Stimulated activated CD4-positive, alpha-beta T cell treated with anti-CD3 and anti-CD28 coated beads, Interleukin-15, amount 100 ng/mL, for 24 hours (primary cell): ENCODE results near the gene KCNK6.
"Not testable (repeated sequence)": the region's sequence is repeated elsewhere in the genome, so short reads cannot be mapped to it uniquely, and the experiment has no call there.

Experiments
- DNase-seq: peaks from one replicate; pipeline ENCODE4 v3.0.0-alpha.2; 2020

KCNK6 gene

DNA sequence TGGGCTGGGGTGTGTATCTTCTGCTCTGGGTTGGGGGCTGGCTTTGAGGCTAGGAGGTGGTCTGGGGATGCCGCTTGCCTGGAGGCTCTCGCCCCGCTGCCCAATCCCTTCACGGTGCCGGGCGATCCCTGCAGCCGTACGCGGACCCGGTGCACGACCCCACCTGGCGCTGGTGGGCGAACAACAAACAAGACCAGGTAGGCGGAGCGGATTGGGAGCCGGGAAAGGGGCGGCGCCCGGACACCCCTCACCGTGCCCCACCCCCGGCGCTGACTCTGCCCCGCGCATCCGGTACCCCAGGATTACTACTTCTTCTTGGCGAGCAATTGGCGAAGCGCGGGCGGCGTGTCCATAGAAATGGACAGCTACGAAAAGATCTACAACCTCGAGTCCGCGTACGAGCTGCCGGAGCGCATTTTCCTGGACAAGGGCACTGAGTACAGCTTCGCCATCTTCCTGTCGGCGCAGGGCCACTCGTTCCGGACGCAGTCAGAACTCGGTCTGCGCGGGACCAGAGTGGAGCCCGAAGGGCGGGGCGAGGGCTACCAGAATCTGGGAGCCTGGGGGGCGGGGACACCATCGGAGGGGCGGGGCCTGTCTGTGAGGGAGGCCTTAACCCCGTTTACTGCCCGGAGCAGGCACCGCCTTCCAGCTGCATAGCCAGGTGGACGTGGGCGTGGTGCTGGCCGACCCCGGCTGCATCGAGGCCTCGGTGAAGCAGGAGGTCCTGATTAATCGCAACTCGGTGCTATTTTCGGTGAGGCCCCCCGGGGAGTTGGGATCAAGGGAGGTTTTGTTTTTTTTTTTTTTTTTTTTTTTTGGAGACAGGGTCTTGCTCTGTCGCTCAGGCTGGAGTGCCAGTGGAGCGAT, 42.7 kb downstream of the KCNK6 start:
- DNase-seq = peak; percentile 95

DNA sequence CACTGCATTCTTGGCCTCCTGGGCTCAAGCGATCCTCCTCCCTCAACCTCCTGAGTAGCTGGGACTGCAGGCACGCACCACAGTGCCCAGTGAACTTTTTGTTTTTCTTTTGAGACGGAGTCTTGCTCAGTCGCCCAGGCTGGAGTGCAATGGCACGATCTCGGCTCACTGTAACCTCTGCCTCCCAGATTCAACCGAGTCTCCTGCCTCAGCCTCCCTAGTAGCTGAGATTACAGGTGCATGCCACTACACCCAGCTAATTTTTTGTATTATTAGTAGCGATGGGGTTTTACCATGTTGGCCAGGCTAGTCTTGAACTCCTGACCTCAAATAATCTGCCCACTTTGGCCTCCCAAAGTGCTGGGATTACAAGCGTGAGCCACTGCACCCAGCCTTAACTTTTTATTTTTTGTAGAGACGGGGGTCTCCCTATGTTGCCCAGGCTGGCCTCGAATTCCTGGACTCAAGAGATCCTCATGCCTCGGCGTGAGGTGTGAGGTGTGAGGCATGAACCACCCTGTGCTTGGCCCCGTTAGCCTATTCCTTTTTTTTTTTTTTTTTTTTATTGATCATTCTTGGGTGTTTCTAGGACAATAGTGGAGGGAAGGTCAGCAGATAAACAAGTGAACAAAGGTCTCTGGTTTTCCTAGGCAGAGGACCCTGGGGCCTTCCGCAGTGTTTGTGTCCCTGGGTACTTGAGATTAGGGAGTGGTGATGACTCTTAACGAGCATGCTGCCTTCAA, 43.5 kb downstream of the KCNK6 start:
- not testable (repeated sequence) for DNase-seq

DNA sequence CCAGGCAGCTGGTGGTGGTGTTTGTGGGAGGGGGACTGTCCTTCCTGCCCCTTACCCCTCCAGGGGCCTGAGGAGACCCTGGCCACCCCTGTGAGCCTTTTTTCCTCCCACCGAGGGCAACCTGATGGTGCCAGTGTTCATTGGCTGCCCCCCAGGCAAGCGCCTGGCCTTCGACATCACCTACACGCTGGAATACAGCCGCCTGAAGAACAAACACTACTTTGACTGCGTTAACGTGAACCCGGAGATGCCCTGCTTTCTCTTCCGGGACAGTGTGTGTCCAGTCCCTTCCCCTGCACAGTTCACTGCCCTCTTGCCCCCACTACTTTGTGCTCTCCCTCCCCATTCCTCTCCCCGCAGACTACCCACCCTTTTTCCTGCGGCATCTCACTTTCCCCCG, 47.4 kb downstream of the KCNK6 start:
- no peak for DNase-seq

DNA sequence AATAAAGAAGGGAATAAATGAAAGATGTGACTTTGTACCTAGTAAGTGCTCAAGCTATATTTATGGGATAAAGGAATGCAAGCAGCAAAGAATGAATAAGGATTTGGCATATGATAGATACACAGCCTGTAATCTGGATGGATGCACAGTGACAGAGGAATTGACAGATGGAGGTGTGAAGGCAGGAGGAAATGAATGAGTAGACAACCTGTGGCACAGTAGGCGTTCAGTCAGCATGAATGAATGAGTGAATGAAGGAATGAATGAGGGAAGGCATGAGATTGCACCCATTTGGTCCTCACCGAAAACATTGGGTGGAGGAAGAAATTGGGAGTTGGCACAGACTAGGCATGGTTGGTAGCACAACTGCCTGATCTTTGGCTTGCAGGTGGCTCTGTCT, 49.9 kb downstream of the KCNK6 start:
- DNase-seq = no peak

DNA sequence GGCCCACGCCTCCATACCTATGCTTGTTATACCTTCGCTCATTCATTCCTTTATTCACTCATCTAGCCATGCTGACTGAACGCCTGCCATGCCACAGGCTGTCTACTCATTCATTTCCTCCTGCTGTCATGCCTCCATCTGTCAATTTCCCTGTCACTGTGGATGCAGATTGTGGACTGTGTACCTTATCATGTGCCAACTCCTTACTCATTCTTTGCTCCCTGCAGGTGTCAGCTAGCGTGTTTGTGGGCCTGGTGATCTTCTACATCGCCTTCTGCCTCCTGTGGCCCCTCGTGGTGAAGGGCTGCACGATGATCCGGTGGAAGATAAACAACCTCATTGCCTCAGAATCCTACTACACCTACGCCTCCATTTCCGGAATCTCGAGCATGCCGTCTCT, 50.7 kb downstream of the KCNK6 start:
- DNase-seq = no peak

DNA sequence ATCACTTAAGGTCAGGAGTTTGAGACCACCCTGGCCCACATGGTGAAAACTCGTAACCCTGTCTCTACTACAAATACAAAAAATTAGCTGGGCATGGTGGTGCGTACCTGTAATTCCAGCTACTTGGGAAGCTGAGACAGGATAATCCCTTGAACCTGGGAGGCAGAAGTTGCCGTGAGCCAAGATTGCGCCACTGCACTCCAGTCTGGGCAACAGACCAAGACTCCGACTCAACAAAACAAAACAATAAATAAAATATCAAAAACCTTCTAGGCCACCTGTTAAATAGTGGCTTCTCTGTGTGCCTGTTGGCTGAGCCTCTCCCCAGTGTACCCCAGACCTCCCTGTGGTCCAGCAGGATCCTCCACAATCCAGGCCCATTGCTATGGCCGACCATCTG, 51.4 kb downstream of the KCNK6 start:
- DNase-seq = no peak

DNA sequence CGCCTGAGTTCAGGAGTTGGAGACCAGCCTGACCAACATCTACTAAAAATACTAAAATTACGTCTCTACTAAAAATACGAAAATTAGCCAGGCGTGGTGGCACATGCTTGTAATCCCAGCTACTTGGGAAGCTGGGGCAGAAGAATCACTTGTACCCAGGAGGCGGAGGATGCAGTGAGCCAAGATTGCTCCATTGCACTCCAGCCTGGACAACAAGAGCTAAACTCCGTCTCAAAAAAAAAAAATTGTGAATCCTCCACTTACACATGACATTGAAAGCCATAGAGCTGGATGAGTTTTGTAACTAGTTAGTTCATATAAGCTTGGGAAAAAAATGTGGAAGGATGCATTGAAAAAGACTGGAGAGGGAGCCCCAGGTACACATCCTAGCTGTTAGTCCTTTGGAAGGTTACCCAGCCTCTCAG, 54.3 kb downstream of the KCNK6 start:
- no peak for DNase-seq

DNA sequence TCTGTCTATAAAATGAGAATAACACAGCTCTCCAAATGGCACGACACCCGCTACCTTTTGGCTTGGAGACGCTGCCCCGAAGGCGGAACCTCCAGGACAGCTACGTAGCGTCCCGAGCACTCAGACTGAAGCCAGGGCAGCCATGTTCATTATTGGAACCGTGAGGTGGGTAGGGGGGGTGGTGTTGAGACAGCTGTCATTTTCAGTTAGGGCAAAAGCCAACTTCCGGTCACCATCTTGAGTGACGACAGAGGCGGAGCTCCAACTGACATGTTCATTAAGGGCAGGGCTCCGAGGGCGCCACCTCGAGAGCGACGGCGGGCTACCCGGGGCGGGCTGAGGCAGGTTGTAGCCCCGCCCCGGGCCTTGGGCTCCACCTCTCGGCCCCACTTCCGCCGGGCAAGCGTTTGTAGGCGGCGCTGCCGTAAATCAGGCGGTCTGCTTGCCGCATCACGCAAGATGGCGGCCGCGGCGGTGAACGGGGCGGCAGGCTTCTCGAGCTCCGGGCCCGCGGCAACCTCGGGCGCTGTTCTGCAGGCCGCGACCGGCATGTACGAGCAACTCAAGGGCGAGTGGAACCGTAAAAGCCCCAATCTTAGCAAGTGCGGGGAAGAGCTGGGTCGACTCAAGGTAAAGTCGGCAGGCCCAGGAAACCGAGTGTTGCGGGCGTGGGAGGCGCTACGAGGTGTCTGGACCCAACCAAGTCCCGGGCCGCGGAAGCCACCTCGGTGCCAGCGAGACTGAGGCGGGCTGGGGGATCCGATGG, 54.9 kb downstream of the KCNK6 start, which contains the start of gene PSMD8:
TSS of gene PSMD8 (plus strand) at position 240 of the 766 bp plus-strand sequence. CDS start at position 271, 31 bp downstream.
- peak; percentile 99 for DNase-seq

DNA sequence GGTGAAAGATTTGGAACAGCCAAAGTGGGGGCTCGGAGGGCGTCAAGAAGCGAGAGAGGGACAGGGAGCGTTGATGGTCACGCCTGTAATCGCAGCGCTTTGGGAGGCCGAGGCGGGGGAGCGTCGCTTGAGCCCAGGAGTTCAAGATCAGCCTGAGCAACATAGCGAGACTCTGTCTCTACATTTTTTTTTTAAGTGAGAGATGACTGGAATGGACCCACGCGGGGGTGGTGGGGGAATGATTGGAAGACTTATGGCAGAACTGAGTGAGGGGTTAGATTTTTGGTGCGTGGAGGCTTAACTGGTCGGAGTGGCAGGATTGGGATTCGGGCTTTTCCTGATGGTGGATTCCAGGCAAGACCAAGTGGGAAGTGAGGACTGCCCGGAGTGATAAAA, 55.5 kb downstream of the KCNK6 start:
- no peak for DNase-seq

DNA sequence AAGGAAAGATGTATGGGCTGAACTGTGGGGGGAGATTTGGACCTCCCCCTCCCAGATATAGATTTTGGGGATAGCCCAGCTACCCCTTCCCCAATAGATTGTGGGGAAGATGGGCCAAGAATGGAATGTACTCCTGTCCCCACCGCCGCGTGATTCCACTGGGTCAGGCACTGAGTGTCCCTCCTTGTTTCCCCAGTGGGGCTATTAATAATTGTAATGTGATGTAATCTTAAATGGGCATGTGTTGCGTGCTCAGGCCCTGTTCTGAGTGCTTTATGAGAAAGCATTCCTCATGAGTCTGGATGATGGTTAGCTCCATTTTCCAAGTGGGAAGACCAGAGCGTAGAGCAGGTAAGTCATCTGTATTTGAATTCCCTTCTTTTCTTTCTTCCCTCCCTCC, 56.1 kb downstream of the KCNK6 start:
- no peak for DNase-seq

DNA sequence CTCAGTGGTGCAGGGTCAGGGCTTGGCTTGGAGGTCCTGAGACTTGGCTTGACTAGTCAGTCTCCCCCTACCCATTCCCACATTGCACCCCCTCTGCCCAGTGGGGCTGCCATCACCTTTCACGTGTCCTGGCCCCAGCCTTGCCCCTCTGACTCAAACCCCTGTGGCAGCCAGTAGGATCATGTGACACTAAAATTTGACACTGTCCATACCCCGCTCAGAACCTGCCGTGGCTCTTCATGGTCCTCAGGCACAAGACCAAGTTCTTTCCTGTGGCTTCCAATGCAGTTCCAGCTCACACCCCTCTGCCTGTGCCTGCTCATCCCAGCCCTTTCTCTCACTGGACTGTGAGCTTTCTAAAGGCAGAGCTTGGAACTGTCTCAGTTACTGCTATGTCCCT, 56.9 kb downstream of the KCNK6 start:
- no peak for DNase-seq

DNA sequence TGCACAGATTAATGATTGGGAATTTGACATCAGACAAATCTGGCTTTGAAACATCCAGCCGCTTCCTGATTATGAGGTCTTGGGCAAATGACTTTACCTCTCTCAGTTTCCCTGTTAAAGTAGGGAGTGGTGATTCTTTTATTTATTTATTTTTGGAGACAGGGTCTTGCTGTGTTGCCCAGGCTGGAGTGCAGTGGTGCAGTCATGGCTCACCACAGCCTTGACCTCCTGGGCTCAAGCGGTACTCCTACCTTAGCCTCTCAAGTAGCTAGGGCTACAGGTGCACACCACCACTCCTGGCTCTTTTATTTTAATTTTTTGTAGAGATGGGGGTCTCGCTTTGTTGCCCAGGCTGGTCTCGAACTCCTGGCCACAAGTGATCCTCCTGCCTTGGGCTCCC, 57.4 kb downstream of the KCNK6 start:
- no peak for DNase-seq

DNA sequence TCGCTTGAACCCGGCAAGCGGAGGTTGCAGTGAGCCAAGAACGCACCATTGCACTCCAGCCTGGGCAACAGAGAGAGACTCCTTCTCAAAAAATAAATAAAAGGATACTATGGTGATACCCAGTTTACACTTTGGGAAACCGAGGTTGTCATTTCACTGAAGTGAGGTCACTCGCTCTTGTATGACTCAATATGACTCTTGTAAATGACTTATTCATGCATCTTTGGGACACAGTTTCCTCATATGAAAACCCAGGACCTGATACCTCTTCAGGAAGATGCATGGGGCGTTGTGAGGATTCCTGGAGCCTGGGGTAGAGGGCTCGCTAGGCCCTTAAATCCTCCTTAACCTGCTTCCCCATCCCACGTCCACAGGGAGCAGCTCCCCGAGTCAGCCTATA, 59.2 kb downstream of the KCNK6 start:
- no peak for DNase-seq

DNA sequence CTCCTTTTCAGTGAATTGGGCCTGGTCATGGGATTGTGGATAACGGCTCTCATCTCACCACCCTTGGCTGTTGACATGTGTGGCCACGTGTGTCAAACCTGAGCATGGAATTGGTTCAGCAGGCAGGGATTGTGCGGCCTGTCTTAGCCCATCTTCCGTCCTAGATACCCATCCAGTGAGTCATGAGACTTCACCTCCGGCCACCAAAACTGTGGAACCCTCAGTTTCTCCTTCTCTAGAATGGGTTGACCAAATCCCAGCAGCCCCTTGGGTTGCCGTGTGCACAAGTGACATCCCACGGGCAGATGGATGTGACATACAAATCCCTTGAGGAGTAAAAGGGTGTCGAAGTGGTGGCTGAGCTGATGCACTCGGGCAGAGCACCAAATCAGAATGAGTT, 61.5 kb downstream of the KCNK6 start:
- DNase-seq = no peak
